GM12874 (cell line): Measurements from ENCODE around the gene KRT15.

Experiments used
- CTCF ChIP-seq: IDR thresholded peaks from 2 replicates; pipeline ENCODE4 v1.5.1; 2011; ENCODE audit warnings: low read depth, mild to moderate bottlenecking, control low read depth, low read length, moderate library complexity; ENCODE audit not compliant: insufficient read depth

Gene KRT15

GRCh38 chr17:41480581-41480980 lies 38.1 kb downstream of the KRT15 start:
- no peak for TF ChIP-seq CTCF

- no peak for TF ChIP-seq CTCF
Observed at GRCh38 chr17:41480136-41480535, 38.6 kb downstream of the KRT15 start.

GRCh38 chr17:41478237-41478636 lies 40.5 kb downstream of the KRT15 start:
- no peak for TF ChIP-seq CTCF

GRCh38 chr17:41476866-41477815 lies 41.5 kb downstream of the KRT15 start:
- no peak for TF ChIP-seq CTCF

GRCh38 chr17:41475421-41475820 lies 43.3 kb downstream of the KRT15 start:
- TF ChIP-seq CTCF, result no peak

GRCh38 chr17:41474863-41475262 lies 43.8 kb downstream of the KRT15 start:
- TF ChIP-seq CTCF, result no peak

- no peak for TF ChIP-seq CTCF
Observed at GRCh38 chr17:41468346-41468745, 50.3 kb downstream of the KRT15 start.
